ENCODE measurements around the gene NPAS3.

NPAS3 gene

GRCh38 chr14:33610121-33610520 is 671.4 kb downstream of the NPAS3 start:
- no peak for TF ChIP-seq CTCF (IDR thresholded peaks at IDR 0.05; ENCODE audit: low read depth, low read length)

DNA sequence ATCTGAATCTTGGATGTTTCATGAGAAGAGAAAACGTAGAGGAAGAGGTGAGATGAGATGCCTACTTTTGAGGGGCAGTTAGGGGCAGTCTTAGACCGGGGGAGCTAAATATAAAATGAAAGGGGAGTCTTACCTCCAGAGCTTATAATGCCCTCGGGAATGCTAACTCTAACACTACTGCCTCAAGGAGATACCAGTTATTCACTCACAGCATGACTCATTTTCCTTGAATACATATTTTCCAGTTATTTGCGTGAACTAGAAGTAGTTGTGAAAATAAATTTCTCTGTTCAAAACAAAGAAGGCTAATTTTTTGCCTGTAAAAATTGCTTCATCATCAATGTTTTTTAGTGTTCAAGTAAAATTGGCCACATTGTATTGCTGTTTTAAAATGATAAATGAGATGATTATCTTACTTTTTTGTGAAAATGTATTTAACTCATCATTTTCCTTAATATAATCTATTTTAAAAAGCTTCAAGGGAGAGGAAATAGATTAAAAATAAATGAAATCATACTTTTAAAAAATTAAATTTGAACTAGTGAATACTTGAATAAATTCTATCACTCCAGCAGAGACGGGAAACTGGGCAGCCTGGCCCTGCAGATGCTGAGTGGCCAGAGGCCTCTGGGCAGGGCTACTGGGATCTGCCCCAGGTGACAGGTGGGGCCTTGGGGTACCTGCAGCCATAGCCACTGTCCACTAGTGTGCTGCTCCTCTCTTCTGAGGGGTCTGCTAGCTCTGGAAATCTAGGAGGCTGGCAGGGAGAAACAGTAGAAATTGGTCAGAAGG is 672.9 kb downstream of the NPAS3 start:
- no peak overlapping the region for H3K4me3 ChIP-seq (ENCODE audit: low read depth, low read length)
- no peak for TF ChIP-seq CTCF (IDR thresholded peaks at IDR 0.05; ENCODE audit: low read depth, low read length)

More at GRCh38 chr14:33610121-33610520, 671.4 kb downstream of the NPAS3 start:
- H3K4me3 ChIP-seq (ENCODE audit: low read depth, low read length): no peak overlapping the region

DNA sequence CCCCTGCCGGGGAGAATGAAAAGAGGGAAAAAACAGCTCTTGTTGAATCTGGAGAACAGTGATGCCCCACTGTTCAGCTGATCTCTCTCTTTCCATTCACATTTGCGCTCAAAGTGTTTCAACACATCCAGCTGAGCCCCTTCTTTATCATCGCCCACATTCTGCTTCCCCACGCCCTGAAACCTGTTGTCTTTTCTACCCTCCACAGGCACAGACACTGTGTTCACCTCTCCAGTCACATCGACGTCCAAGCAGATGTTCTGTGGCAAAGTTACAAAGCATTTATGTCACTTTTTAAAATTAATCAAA is 673.5 kb downstream of the NPAS3 start:
- TF ChIP-seq CTCF (IDR thresholded peaks at IDR 0.05; ENCODE audit: low read depth, low read length): no peak

GRCh38 chr14:33617154-33617553 is 678.5 kb downstream of the NPAS3 start:
- H3K4me3 ChIP-seq (ENCODE audit: low read depth, low read length): no peak overlapping the region
- TF ChIP-seq CTCF (IDR thresholded peaks at IDR 0.05; ENCODE audit: low read depth, low read length): no peak

More for the DNA sequence above, 673.5 kb downstream of the NPAS3 start:
- no peak overlapping the region for H3K4me3 ChIP-seq (ENCODE audit: low read depth, low read length)

GRCh38 chr14:33618361-33619105 is 679.9 kb downstream of the NPAS3 start:
- H3K4me3 ChIP-seq (ENCODE audit: low read depth, low read length): no peak overlapping the region
- no peak for TF ChIP-seq CTCF (IDR thresholded peaks at IDR 0.05; ENCODE audit: low read depth, low read length)

DNA sequence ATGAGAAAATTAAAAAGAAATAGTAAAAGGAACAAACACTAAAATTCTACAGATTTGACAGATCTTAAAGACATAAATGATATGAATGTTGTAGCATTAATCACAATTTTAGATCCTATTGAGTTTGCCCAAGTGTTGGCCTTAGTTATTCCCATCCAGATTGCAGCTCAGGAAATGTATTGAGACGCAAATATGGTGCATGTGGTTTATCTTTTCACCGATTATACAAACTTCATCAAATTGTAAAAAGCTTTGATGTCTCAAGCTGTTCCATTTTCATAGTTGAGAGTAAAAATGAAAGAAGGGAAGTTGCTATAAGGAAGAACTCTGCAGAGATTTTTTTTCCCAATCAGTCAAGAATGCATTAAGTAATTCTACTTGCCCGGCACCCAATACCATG is 683.8 kb downstream of the NPAS3 start:
- no peak overlapping the region for H3K4me3 ChIP-seq (ENCODE audit: low read depth, low read length)
- TF ChIP-seq CTCF (IDR thresholded peaks at IDR 0.05; ENCODE audit: low read depth, low read length): no peak

- H3K4me3 ChIP-seq (ENCODE audit: low read depth, low read length): no peak overlapping the region
- no peak for TF ChIP-seq CTCF (IDR thresholded peaks at IDR 0.05; ENCODE audit: low read depth, low read length)
Measured at GRCh38 chr14:33629792-33630191, 691.1 kb downstream of the NPAS3 start.

Measured in WI38 (cell line).